Right cardiac atrium (tissue), 5 donors: ENCODE measurements around the gene PLCB1. TPM values are rescaled to one million over a fixed set of nuclear protein-coding genes. Genes with fewer than 3 reads are reported as not detected.

Experiments
- ATAC-seq, 2 donors: fragments of 200-7000 bp; cut with Tn5 transposase; one replicate each; pipeline versions ENCODE4 v1.8.0 to v1.9.1; 2020; ENCODE audit warnings: moderate library complexity in 2 of 2, mild to moderate bottlenecking in 1 of 2
- DNase-seq, 3 donors: peaks; one replicate each; pipeline ENCODE4 v3.0.0-alpha.2; 2020
- H3K27ac ChIP-seq: one replicate; pipeline ENCODE4 v1.5.1; 2013; ENCODE audit warnings: mild to moderate bottlenecking, low read length, control low read depth, moderate library complexity
- H3K27me3 ChIP-seq: one replicate; pipeline ENCODE4 v1.6.1; 2013; ENCODE audit not compliant: control insufficient read depth, insufficient read depth
- H3K4me1 ChIP-seq: one replicate; pipeline ENCODE4 v1.6.1; 2013; ENCODE audit warnings: low read length; ENCODE audit not compliant: control insufficient read depth, insufficient read depth
- H3K4me3 ChIP-seq: one replicate; pipeline ENCODE4 v1.5.1; 2013; ENCODE audit warnings: low read length, control low read depth
- H3K9me3 ChIP-seq: one replicate; pipeline ENCODE4 v1.6.1; 2013; ENCODE audit warnings: low read length; ENCODE audit not compliant: control insufficient read depth
- WGBS: extraction: QIAGEN DNeasy Blood & Tissue Kit; methylation state at CpG from one replicate; pipeline ENCODE4 v1.1.7; 2013; 5-methylcytosine and 5-hydroxymethylcytosine counted together
- intact Hi-C, 4 donors: fragments of 100-400 bp; cut with DNase I; formaldehyde crosslinking; loops; one replicate each; pipeline versions ENCODE4 v1.11.0 to v1.14.0; 2022 to 2023
- polyA plus RNA-seq: library from polyadenylated mRNA; stranded (reverse); fragments of 200-250 nt; gene quantifications from one replicate; pipeline ENCODE4 v1.2.3, GENCODE V29; 2013
- total RNA-seq, 4 donors: library from RNA; stranded (reverse); fragmentation: NEBNext Ultra II Directional; extraction: Animal tissue kit (Norgen Biotek cat#: 25700); gene quantifications; one replicate each; pipeline ENCODE4 v1.2.1, GENCODE V29; 2021
- donor health status: healthy with polysubstance abuse.
- donor health status: DM: no; HTN: yes; CAD: no.
- donor health status: DM: no; HTN: no; CAD: no.
- donor health status: DM: no; HTN: yes; CAD: no; lungs with severe emphysema.
- donor health status: DM: yes; HTN: yes; CAD: no.

PLCB1 gene
- total and polyA plus RNA-seq, 5 donors, result 7.6 to 20.3 (median 11.6) TPM

DNA sequence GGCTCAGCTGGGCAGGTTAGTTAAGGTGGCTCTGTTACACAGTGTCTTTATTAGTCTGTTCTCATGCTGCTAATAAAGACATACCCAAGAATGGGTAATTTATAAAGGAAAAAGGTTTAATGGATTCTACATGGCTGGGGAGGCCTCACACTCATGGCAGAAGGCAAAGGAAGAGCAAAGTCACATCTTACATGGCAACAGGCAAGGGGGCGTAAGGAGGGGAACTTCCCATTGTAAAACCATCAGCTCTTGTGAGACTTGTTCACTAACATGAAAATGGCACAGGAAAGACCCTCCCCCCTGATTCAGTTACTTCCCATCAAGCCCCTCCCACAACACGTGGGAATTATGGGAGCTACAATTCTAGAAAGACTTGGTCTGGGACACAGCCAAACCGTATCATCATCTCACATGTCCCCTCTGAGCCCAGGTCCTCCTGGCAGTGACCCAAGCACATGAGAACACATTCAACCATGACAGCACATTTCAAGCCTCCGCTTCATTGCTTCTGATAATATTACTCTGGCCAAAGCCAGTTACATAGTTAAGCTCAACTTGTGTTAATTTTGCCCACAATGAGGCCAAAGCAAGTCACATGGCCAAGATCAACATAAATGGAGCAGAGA, 383.9 kb downstream of the PLCB1 start:
- intact Hi-C loops, result no loop called here
- ATAC-seq, result no peak
- peak in 1 of 3 donors; percentile 22 for DNase-seq
- H3K4me1 ChIP-seq, result no peaks in the 10 kb centered on the region
- no peaks in the 10 kb centered on the region for H3K27me3 ChIP-seq
- H3K9me3 ChIP-seq, result no peaks in the 10 kb centered on the region
- 92% methylated on average over 4 of the region's 4 CpGs for WGBS
- no peak overlapping the region for H3K4me3 ChIP-seq
- no peak overlapping the region for H3K27ac ChIP-seq

DNA sequence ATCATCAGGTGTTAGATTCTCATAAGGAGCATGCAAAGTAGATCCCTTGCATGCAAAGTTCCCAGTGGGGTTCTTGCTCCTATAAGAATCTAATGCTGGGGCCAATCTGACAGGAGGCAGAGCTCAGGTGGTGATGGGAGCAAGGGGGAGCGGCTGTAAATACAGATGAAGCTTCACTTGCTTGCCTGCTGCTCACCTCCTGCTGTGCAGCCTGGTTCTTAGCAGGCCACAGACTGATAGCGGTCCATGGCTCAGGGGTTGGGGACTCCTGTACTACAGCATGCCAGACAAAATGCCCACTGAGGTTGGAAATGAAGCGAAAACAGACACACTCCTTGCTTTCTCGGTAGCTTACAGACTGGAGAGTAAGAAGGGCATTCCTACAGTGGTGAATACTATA, 386.8 kb downstream of the PLCB1 start:
- H3K9me3 ChIP-seq, result no peaks in the 10 kb centered on the region
- ATAC-seq (no peak), DNase-seq (no peak)
- intact Hi-C loops, result no loop called here
- H3K27me3 ChIP-seq, result no peaks in the 10 kb centered on the region
- H3K4me1 ChIP-seq, result no peaks in the 10 kb centered on the region
- no peak overlapping the region for H3K4me3 ChIP-seq
- no peak overlapping the region for H3K27ac ChIP-seq
- WGBS, result 78% methylated on average over 4 of the region's 4 CpGs

DNA sequence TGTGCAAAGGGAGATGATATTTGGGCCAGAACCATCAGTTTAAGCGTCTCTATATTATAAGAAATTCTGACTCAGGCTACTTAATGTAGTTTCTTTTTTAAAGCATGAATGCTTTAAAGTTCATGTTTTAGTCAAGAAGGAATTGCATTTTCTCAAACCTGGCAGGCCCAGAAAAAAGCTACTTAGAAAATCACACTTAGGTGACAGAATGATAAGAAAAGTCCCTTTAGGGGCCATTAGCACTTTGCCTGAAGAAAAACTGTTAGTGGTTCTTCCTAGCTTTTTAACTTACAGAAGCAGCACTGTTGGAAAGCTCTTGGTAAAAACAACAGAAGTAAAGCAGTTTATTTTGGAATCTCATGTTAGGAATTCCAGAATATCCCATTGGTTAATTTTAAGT, 387.8 kb downstream of the PLCB1 start:
- no peaks in the 10 kb centered on the region for H3K4me1 ChIP-seq
- H3K4me3 ChIP-seq, result no peak overlapping the region
- no peak overlapping the region for H3K27ac ChIP-seq
- H3K27me3 ChIP-seq, result no peaks in the 10 kb centered on the region
- DNase-seq (no peak), ATAC-seq (no peak)
- WGBS, result 91% methylated on average over 1 of the region's 1 CpG
- H3K9me3 ChIP-seq, result no peaks in the 10 kb centered on the region
- intact Hi-C loops, result no loop called here

DNA sequence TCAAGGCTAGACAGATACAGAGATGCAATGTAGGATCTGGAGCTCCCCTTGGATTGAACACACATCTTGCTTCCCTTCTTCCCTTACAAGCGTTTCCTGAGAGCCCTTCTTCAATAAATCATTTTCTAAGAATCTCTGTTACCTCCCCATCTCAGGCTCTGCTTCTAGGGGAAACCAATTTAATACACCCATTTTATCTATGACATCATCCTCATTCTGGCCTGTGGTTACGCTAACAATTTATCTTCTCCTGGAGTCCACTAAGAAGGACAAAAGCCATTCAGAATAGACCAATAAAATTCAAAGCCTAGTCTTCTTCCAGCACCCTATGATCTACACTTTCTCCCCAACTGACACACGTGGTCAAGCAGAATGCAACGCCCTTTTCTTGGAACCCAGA, 390.1 kb downstream of the PLCB1 start:
- H3K27ac ChIP-seq, result no peak overlapping the region
- H3K4me3 ChIP-seq, result no peak overlapping the region
- H3K27me3 ChIP-seq, result no peaks in the 10 kb centered on the region
- no peaks in the 10 kb centered on the region for H3K4me1 ChIP-seq
- intact Hi-C loops, result no loop called here
- no peak for ATAC-seq
- H3K9me3 ChIP-seq, result no peaks in the 10 kb centered on the region
- WGBS, result 91% methylated on average over 4 of the region's 4 CpGs
- DNase-seq, result no peak

DNA sequence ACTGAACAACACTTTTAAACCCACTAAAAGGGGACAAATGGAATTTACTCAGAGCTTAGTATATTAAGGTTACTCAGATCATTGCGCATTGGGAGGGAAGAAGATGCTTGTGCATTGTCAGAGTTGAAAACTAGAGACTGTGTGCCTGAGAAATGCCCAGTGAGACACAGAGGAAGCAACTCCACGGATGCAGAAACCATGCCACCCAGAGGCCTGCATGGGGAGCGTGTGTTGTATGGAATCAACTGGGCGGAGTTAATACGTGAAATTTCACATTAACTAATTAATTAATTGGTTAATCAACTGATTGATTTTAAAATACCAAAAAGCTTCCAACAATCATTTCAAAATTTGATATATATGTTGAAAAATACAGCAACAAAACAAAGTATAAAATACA, 391.6 kb downstream of the PLCB1 start:
- Histone ChIP-seq H3K9me3 (no peaks in the 10 kb centered on the region), H3K27ac (no peak overlapping the region), H3K27me3 (no peaks in the 10 kb centered on the region), H3K4me1 (no peaks in the 10 kb centered on the region), H3K4me3 (no peak overlapping the region)
- intact Hi-C loops, result no loop called here
- ATAC-seq, result no peak
- DNase-seq, result no peak
- 88% methylated on average over 5 of the region's 5 CpGs for WGBS

DNA sequence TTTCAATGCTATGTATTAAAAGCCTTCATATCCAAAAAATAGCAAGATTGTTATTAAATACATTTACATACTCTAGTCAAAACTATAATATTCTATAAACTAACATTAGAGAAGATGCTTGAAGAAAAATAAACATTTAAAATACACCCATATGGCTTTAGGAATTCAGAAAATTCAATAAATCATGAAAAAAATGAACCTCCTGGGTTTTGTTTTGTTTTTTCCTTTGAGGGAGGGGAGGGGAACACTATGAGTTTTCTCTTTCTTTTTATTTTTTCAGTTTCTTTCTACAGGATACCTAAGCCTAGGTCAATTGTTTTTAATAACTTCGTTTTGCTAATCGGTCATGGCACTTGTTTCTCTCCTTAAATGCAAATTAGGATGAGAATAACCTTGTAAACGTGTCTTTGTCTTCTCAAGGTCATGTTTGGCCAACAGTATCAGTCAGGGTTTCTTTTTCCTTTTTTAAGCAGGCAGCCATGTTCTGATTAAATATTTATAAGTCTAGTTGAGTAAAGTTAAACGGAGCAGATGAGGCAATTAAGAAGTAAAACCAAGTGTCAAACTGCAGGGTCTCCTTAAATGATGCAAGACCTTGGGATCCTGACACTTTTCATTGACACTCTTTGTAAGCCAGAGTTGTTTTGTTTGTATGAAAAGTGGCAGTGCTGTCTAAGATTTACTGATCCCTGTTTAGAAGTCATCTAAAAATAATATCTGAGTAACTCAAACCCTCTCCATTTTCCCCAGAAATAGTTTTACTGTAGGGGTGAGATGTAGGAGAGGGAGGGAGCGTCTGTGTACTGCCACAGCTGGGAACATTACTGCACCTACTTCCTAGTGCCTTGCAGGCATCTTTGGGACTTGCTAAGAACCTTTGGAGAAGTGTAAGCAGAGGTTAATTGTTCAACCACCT, 392.3 kb downstream of the PLCB1 start:
- H3K27ac ChIP-seq, result no peak overlapping the region
- intact Hi-C loops, result no loop called here
- no peaks in the 10 kb centered on the region for H3K9me3 ChIP-seq
- no peaks in the 10 kb centered on the region for H3K4me1 ChIP-seq
- WGBS, result 65% methylated on average over 5 of the region's 5 CpGs
- no peaks in the 10 kb centered on the region for H3K27me3 ChIP-seq
- no peak for ATAC-seq
- DNase-seq, result no peak
- no peak overlapping the region for H3K4me3 ChIP-seq

DNA sequence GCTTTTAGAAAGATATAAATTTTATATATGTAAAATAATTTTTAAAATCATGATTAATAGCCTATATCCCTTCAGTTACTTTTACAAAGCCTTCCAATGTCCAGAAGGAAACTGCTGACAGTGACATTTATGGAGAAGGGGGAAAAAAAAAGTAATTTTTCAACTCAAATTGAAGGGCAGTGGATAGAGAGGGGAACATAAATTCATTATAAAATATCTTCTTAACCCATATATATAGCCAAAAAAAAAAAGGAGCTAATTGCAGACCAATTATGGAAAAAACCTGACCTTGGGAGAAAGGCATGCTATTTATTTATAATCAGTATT, 392.9 kb downstream of the PLCB1 start:
- H3K4me3 ChIP-seq, result no peak overlapping the region
- no peak for DNase-seq
- no peak overlapping the region for H3K27ac ChIP-seq
- no peaks in the 10 kb centered on the region for H3K27me3 ChIP-seq
- intact Hi-C loops, result no loop called here
- H3K4me1 ChIP-seq, result no peaks in the 10 kb centered on the region
- no peak for ATAC-seq
- no peaks in the 10 kb centered on the region for H3K9me3 ChIP-seq

DNA sequence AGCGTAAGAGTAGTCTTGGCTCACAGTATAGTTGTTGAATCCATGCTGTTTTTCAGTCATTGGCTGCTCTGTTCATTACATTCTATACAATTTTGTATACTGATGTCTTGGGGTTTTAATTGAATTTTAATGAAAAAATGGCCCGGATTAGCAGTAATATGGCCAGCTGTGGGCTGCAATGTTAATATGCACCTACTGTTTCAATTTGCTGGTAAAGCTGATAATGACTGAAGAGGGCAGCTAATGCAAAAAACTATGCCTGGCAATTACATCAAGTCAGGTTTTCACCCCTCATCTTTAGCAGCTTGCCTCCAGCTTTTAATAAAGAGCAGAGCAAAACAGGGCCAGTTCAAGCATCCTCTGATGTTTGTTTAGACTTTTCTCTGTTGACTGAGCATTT, 394.5 kb downstream of the PLCB1 start:
- no peak overlapping the region for H3K4me3 ChIP-seq
- no peak for ATAC-seq
- H3K27me3 ChIP-seq, result no peaks in the 10 kb centered on the region
- H3K4me1 ChIP-seq, result no peaks in the 10 kb centered on the region
- WGBS, result 91% methylated on average over 2 of the region's 2 CpGs
- no peak for DNase-seq
- no peak overlapping the region for H3K27ac ChIP-seq
- H3K9me3 ChIP-seq, result no peaks in the 10 kb centered on the region
- intact Hi-C loops, result no loop called here

DNA sequence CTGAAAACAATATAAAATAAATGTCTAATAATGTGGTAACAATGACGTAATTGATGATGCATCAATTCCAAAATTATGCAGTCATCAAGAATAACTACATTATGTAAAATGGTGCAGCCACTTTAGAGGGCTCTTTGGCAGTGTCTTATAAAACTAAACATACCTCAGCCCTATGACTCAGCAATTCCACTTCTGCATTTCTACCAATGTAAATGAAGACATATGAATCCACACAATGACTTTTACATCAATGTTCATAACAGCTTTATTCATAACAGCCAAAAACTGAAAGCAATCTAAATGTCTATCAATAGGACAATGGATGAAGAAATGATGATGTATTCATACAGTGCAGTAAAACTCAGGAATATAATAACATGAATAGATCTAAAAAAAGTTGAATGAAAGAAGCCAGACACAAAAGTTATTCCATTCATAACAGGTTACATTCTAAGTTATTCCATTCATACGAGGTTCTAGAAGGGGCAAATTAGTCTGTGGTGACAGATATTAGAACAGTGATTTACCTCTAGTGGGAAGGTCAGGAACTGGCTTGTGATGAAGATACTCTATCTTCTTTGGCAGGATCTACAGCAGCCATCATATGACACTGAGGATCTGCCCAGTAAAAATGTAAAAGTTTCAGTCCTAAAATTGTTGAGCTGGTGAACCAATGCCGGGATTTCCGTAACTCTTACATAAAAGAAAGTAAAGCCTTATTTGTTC, 396.1 kb downstream of the PLCB1 start:
- 74% methylated on average over 4 of the region's 4 CpGs for WGBS
- DNase-seq (no peak), ATAC-seq (no peak)
- Histone ChIP-seq H3K27me3 (no peaks in the 10 kb centered on the region), H3K4me1 (no peaks in the 10 kb centered on the region), H3K27ac (no peak overlapping the region), H3K4me3 (no peak overlapping the region), H3K9me3 (no peaks in the 10 kb centered on the region)
- intact Hi-C loops, result no loop called here

DNA sequence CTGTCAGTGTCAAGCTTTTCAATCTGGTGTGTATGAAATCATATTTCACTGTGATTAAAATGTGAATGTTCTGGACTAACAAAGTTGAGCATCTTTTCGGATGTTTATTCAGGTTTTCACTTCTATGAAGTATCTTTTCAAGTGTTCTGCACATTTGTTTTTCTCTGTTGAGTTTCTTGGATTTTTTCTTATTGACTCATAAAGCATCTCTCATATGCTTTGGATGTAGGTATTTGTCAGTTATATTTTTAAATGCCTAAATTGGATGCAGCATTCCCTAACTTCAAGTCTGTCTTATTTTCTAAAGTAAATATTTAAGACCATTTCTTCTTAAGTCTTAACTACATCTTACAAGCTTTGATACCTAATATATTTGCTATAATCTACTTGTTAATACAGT, 398.0 kb downstream of the PLCB1 start:
- intact Hi-C loops, result no loop called here
- Histone ChIP-seq H3K4me3 (no peak overlapping the region), H3K4me1 (no peaks in the 10 kb centered on the region), H3K27ac (no peak overlapping the region), H3K27me3 (no peaks in the 10 kb centered on the region), H3K9me3 (no peaks in the 10 kb centered on the region)
- 93% methylated on average over 1 of the region's 1 CpG for WGBS
- no peak for DNase-seq
- no peak for ATAC-seq

DNA sequence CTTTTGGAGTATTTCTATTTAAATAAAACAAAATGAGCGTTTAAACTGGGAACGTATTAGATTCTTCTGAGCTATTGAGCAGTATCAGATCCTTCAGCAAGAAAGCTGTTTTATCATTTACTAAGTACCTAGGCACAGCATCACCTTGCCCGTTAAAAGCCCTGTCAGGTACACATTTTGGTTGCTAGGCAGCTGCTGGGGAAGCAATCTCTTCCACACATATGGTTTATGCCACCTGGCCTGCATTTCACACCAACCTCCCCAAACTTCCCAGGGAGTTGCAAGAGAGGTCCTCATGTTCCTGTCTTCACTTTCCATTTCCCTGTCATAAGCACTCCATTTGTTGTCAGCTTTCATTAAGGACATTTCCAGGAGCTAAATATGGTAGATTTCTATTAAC, 400.1 kb downstream of the PLCB1 start:
- no peak overlapping the region for H3K27ac ChIP-seq
- DNase-seq, result no peak
- no peaks in the 10 kb centered on the region for H3K4me1 ChIP-seq
- intact Hi-C loops, result no loop called here
- WGBS, result 77% methylated on average over 3 of the region's 3 CpGs
- no peaks in the 10 kb centered on the region for H3K9me3 ChIP-seq
- H3K27me3 ChIP-seq, result no peaks in the 10 kb centered on the region
- ATAC-seq, result no peak
- H3K4me3 ChIP-seq, result no peak overlapping the region
